ENCODE measurements around the gene ELK1. TPM values are rescaled to one million over a fixed set of nuclear protein-coding genes. Genes with fewer than 3 reads are reported as not detected.

The ELK1 gene
- total RNA-seq (ENCODE audit: unreplicated experiment): 29.4 TPM
- long read RNA-seq, partial matches to known transcripts: 0 of 5 reads
- long read RNA-seq, other reads (novel, unspliced or antisense): 1 of 5 reads

- H3K4me1 Mint-ChIP-seq (ENCODE audit: unreplicated experiment): peaks cover 19% of the 10 kb centered on the region
- TF ChIP-seq CTCF (IDR thresholded peaks at IDR 0.05; ENCODE audit: unreplicated experiment): no peak
- H3K4me3 Mint-ChIP-seq (ENCODE audit: unreplicated experiment): peak within 1 kb of the TSS; percentile 89
- H3K27me3 Mint-ChIP-seq (ENCODE audit: unreplicated experiment): peaks cover 1% of the 10 kb centered on the region
- peaks cover 12% of the 10 kb centered on the region for H3K36me3 Mint-ChIP-seq (ENCODE audit: low read depth, unreplicated experiment)
- H3K9me3 Mint-ChIP-seq (ENCODE audit: unreplicated experiment): no peaks in the 10 kb centered on the region
- peak within 1 kb of the TSS; percentile 86 for H3K27ac Mint-ChIP-seq (ENCODE audit: unreplicated experiment)
- peak; percentile 81 for DNase-seq (ENCODE audit: low spot score)
Measured at GRCh38 chrX:47650164-47651042, at the start of gene ELK1. Gene ELK1, minus strand, starts transcription at chrX:47650563. Its CDS starts 9,122 bp downstream, at chrX:47641441.

- H3K36me3 Mint-ChIP-seq (ENCODE audit: low read depth, unreplicated experiment): no peaks in the 10 kb centered on the region
- H3K27ac Mint-ChIP-seq (ENCODE audit: unreplicated experiment): no peak overlapping the region
- H3K4me1 Mint-ChIP-seq (ENCODE audit: unreplicated experiment): no peaks in the 10 kb centered on the region
- H3K4me3 Mint-ChIP-seq (ENCODE audit: unreplicated experiment): no peak overlapping the region
- no peak for DNase-seq (ENCODE audit: low spot score)
- TF ChIP-seq CTCF (IDR thresholded peaks at IDR 0.05; ENCODE audit: unreplicated experiment): no peak
- H3K9me3 Mint-ChIP-seq (ENCODE audit: unreplicated experiment): no peaks in the 10 kb centered on the region
- peaks cover 2% of the 10 kb centered on the region for H3K27me3 Mint-ChIP-seq (ENCODE audit: unreplicated experiment)
Measured at GRCh38 chrX:47697181-47697580, 46.8 kb upstream of the ELK1 start.

- no peak overlapping the region for H3K27ac Mint-ChIP-seq (ENCODE audit: unreplicated experiment)
- DNase-seq (ENCODE audit: low spot score): no peak
- H3K36me3 Mint-ChIP-seq (ENCODE audit: low read depth, unreplicated experiment): no peaks in the 10 kb centered on the region
- H3K27me3 Mint-ChIP-seq (ENCODE audit: unreplicated experiment): no peaks in the 10 kb centered on the region
- no peaks in the 10 kb centered on the region for H3K9me3 Mint-ChIP-seq (ENCODE audit: unreplicated experiment)
- H3K4me1 Mint-ChIP-seq (ENCODE audit: unreplicated experiment): no peaks in the 10 kb centered on the region
- TF ChIP-seq CTCF (IDR thresholded peaks at IDR 0.05; ENCODE audit: unreplicated experiment): no peak
- no peak overlapping the region for H3K4me3 Mint-ChIP-seq (ENCODE audit: unreplicated experiment)
Measured at GRCh38 chrX:47690175-47690574, 39.8 kb upstream of the ELK1 start.

GRCh38 chrX:47687263-47687662 is 36.9 kb upstream of the ELK1 start:
- no peaks in the 10 kb centered on the region for H3K36me3 Mint-ChIP-seq (ENCODE audit: low read depth, unreplicated experiment)
- no peak for TF ChIP-seq CTCF (IDR thresholded peaks at IDR 0.05; ENCODE audit: unreplicated experiment)

GRCh38 chrX:47683829-47684205 is 33.5 kb upstream of the ELK1 start:
- no peak overlapping the region for H3K27ac Mint-ChIP-seq (ENCODE audit: unreplicated experiment)
- H3K27me3 Mint-ChIP-seq (ENCODE audit: unreplicated experiment): peaks cover 3% of the 10 kb centered on the region

More at GRCh38 chrX:47687263-47687662, 36.9 kb upstream of the ELK1 start:
- Mint-ChIP-seq H3K9me3 (ENCODE audit: unreplicated experiment) (no peaks in the 10 kb centered on the region), H3K4me1 (ENCODE audit: unreplicated experiment) (no peaks in the 10 kb centered on the region), H3K27ac (ENCODE audit: unreplicated experiment) (no peak overlapping the region), H3K27me3 (ENCODE audit: unreplicated experiment) (peaks cover 3% of the 10 kb centered on the region), H3K4me3 (ENCODE audit: unreplicated experiment) (no peak overlapping the region)
- no peak for DNase-seq (ENCODE audit: low spot score)

More at GRCh38 chrX:47683829-47684205, 33.5 kb upstream of the ELK1 start:
- DNase-seq (ENCODE audit: low spot score): no peak
- Mint-ChIP-seq H3K4me3 (ENCODE audit: unreplicated experiment) (no peak overlapping the region), H3K9me3 (ENCODE audit: unreplicated experiment) (no peaks in the 10 kb centered on the region), H3K36me3 (ENCODE audit: low read depth, unreplicated experiment) (no peaks in the 10 kb centered on the region), H3K4me1 (ENCODE audit: unreplicated experiment) (no peaks in the 10 kb centered on the region)
- no peak for TF ChIP-seq CTCF (IDR thresholded peaks at IDR 0.05; ENCODE audit: unreplicated experiment)
